HepG2 (cell line): ENCODE results near the gene UMPS. TPM values are rescaled to one million over a fixed set of nuclear protein-coding genes. Genes with fewer than 3 reads are reported as not detected.

Source experiments
- DPF2 ChIP-seq: sonication (generic); formaldehyde crosslinking; IDR thresholded peaks from 2 replicates; pipeline ENCODE4 v1.4.0; 2020; ENCODE audit warnings: mild to moderate bottlenecking, low read depth, missing genetic modification reagents, borderline replicate concordance
- FOXM1 ChIP-seq: sonication (generic); formaldehyde crosslinking; IDR thresholded peaks from 2 replicates; pipeline ENCODE4 v1.5.0; 2020; ENCODE audit warnings: missing genetic modification reagents
- MYNN ChIP-seq: sonication (generic); formaldehyde crosslinking; IDR thresholded peaks from 2 replicates; pipeline ENCODE4 v1.4.0; 2020; ENCODE audit warnings: mild to moderate bottlenecking, low read depth, missing genetic modification reagents
- SAFB2 ChIP-seq: sonication (generic); formaldehyde crosslinking; IDR thresholded peaks from 2 replicates; pipeline ENCODE4 v1.5.1; 2020; ENCODE audit warnings: missing genetic modification reagents, low read depth, mild to moderate bottlenecking, borderline replicate concordance
- SP140L ChIP-seq: sonication (generic); formaldehyde crosslinking; IDR thresholded peaks from 2 replicates; pipeline ENCODE4 v1.4.0; 2020; ENCODE audit warnings: missing genetic modification reagents, borderline replicate concordance
- TGIF2 ChIP-seq: IDR thresholded peaks from 2 replicates; pipeline ENCODE4 v1.6.1; 2016; ENCODE audit warnings: control low read depth, missing compliant biosample characterization
- ZBTB42 ChIP-seq: sonication (generic); formaldehyde crosslinking; IDR thresholded peaks from 2 replicates; pipeline ENCODE4 v1.5.0; 2020; ENCODE audit warnings: mild to moderate bottlenecking, missing genetic modification reagents
- ZC3H13 ChIP-seq: sonication (generic); formaldehyde crosslinking; IDR thresholded peaks from 2 replicates; pipeline ENCODE4 v1.8.1; 2023; ENCODE audit warnings: mild to moderate bottlenecking, missing genetic modification reagents, moderate library complexity
- ZNF441 ChIP-seq: sonication (generic); formaldehyde crosslinking; IDR thresholded peaks from 2 replicates; pipeline ENCODE4 v1.7.0; 2021; ENCODE audit warnings: missing genetic modification reagents, borderline replicate concordance
- ZNF747 ChIP-seq: sonication (generic); formaldehyde crosslinking; IDR thresholded peaks from 2 replicates; pipeline ENCODE4 v1.8.1; 2023; ENCODE audit warnings: missing genetic modification reagents, mild to moderate bottlenecking, borderline replicate concordance
- ZNF788 ChIP-seq: sonication (generic); formaldehyde crosslinking; IDR thresholded peaks from 2 replicates; pipeline ENCODE4 v1.5.0; 2020; ENCODE audit warnings: mild to moderate bottlenecking, missing genetic modification reagents, borderline replicate concordance
- ZSCAN22 ChIP-seq: sonication (generic); formaldehyde crosslinking; IDR thresholded peaks from 2 replicates; pipeline ENCODE4 v1.4.0; 2020; ENCODE audit warnings: mild to moderate bottlenecking, missing genetic modification reagents
- polyA plus RNA-seq, 8 experiments: library from polyadenylated mRNA; depleted of rRNA in 3 of 8; stranded (reverse) in 7 of 8; unstranded in 1 of 8; fragments of >200 nt; fragmentation: Illumina TruSeq in 4 of 8; extraction: Trizol in 4 of 8; gene quantifications; 2 replicates each; pipeline versions ENCODE4 v1.2.1 to v1.2.3, GENCODE V29; 2011 to 2016; ENCODE audit warnings: low read depth in 4 of 8, missing spikeins in 1 of 8, mixed read lengths in 1 of 8; ENCODE audit not compliant: insufficient read depth in 1 of 8
- total RNA-seq, 5 experiments: library from RNA; depleted of rRNA; stranded (reverse); fragments of >200 nt; fragmentation: Illumina TruSeq; extraction: Trizol; gene quantifications; 2 replicates each; pipeline ENCODE4 v1.2.3, GENCODE V29; 2016; ENCODE audit warnings: low read depth in 1 of 5
- TF ChIP-seq, protein P1 (sequence below): conservative IDR thresholded peaks from 2 replicates; pipeline ENCODE4 v1.6.1; 2018; ENCODE audit warnings: missing genetic modification reagents
- TF ChIP-seq, protein P2 (sequence below): sonication (generic); formaldehyde crosslinking; IDR thresholded peaks from 2 replicates; pipeline ENCODE4 v1.8.1; 2023; ENCODE audit warnings: mild to moderate bottlenecking, missing genetic modification reagents
- TF ChIP-seq, protein P3 (sequence below): IDR thresholded peaks from 2 replicates; pipeline ENCODE4 v1.6.1; 2016; ENCODE audit warnings: low read depth, missing genetic modification reagents, missing compliant biosample characterization
- TF ChIP-seq, protein P4 (sequence below): sonication (generic); formaldehyde crosslinking; IDR thresholded peaks from 2 replicates; pipeline ENCODE4 v1.8.1; 2023; ENCODE audit warnings: mild to moderate bottlenecking, missing genetic modification reagents, borderline replicate concordance

Gene UMPS
- total and polyA plus RNA-seq, 2 of the 13 experiments (the other 11 are each of a cell fraction or from before 2014, with no cell fraction given) = 52.7 to 74.2 TPM

DNA sequence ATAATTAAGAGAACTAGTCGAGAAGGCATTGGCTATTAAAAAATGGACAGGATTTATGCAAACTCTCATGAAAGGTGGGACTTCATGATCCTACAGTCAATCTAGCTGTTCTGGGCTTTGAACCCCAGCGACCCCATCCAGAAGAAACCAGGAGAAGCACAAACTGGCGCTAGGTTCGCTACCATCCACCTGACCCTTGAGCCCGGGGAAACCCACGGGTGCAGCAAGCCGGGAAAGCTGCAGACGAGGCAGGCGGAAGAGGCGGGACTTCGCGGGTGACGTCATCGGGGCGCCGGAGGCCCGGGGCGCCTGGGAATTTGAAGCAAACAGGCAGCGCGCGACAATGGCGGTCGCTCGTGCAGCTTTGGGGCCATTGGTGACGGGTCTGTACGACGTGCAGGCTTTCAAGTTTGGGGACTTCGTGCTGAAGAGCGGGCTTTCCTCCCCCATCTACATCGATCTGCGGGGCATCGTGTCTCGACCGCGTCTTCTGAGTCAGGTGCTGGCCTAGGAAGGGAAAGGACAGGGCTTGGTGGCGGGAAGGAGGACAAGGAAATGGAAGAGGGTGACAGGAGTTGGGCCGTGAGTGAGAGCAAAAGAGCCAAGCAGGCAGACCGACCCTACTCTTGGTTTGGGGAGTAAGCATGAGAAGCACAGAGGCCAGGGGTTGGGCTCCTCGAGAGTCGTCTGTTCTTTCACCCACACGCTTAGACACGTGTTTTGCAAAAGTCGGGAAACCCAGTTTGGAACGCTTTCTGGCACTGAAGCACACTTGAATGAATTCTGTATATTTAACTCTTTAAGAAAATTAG is at the start of gene UMPS (continued):
- TF ChIP-seq, protein P1, sequence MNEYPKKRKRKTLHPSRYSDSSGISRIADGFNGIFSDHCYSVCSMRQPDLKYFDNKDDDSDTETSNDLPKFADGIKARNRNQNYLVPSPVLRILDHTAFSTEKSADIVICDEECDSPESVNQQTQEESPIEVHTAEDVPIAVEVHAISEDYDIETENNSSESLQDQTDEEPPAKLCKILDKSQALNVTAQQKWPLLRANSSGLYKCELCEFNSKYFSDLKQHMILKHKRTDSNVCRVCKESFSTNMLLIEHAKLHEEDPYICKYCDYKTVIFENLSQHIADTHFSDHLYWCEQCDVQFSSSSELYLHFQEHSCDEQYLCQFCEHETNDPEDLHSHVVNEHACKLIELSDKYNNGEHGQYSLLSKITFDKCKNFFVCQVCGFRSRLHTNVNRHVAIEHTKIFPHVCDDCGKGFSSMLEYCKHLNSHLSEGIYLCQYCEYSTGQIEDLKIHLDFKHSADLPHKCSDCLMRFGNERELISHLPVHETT (CRISPR knock-in tag) = peak; percentile 45; the same call in 1 of the 2 replicates
- TF ChIP-seq, protein P2, sequence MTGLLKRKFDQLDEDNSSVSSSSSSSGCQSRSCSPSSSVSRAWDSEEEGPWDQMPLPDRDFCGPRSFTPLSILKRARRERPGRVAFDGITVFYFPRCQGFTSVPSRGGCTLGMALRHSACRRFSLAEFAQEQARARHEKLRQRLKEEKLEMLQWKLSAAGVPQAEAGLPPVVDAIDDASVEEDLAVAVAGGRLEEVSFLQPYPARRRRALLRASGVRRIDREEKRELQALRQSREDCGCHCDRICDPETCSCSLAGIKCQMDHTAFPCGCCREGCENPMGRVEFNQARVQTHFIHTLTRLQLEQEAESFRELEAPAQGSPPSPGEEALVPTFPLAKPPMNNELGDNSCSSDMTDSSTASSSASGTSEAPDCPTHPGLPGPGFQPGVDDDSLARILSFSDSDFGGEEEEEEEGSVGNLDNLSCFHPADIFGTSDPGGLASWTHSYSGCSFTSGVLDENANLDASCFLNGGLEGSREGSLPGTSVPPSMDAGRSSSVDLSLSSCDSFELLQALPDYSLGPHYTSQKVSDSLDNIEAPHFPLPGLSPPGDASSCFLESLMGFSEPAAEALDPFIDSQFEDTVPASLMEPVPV (CRISPR knock-in tag) = peak; percentile 43; the same call in 1 of the 2 replicates
- 0 out of 2 replicates have a peak, but pooled peaks have one; percentile 57 for TF ChIP-seq SAFB2 (CRISPR knock-in tag)
- TF ChIP-seq ZSCAN22 (CRISPR knock-in tag) = peak; percentile 29; the same call in 1 of the 2 replicates
- 0 out of 2 replicates have a peak, but pooled peaks have one; percentile 25 for TF ChIP-seq FOXM1
- TF ChIP-seq ZNF441 (CRISPR knock-in tag) = no peak; the same call in 1 of the 2 replicates
- peak; percentile 32; the same call in 1 of the 2 replicates for TF ChIP-seq SP140L
- TF ChIP-seq ZNF788 (CRISPR knock-in tag) = peak; percentile 92; the same call in 1 of the 2 replicates
- TF ChIP-seq, protein P3, sequence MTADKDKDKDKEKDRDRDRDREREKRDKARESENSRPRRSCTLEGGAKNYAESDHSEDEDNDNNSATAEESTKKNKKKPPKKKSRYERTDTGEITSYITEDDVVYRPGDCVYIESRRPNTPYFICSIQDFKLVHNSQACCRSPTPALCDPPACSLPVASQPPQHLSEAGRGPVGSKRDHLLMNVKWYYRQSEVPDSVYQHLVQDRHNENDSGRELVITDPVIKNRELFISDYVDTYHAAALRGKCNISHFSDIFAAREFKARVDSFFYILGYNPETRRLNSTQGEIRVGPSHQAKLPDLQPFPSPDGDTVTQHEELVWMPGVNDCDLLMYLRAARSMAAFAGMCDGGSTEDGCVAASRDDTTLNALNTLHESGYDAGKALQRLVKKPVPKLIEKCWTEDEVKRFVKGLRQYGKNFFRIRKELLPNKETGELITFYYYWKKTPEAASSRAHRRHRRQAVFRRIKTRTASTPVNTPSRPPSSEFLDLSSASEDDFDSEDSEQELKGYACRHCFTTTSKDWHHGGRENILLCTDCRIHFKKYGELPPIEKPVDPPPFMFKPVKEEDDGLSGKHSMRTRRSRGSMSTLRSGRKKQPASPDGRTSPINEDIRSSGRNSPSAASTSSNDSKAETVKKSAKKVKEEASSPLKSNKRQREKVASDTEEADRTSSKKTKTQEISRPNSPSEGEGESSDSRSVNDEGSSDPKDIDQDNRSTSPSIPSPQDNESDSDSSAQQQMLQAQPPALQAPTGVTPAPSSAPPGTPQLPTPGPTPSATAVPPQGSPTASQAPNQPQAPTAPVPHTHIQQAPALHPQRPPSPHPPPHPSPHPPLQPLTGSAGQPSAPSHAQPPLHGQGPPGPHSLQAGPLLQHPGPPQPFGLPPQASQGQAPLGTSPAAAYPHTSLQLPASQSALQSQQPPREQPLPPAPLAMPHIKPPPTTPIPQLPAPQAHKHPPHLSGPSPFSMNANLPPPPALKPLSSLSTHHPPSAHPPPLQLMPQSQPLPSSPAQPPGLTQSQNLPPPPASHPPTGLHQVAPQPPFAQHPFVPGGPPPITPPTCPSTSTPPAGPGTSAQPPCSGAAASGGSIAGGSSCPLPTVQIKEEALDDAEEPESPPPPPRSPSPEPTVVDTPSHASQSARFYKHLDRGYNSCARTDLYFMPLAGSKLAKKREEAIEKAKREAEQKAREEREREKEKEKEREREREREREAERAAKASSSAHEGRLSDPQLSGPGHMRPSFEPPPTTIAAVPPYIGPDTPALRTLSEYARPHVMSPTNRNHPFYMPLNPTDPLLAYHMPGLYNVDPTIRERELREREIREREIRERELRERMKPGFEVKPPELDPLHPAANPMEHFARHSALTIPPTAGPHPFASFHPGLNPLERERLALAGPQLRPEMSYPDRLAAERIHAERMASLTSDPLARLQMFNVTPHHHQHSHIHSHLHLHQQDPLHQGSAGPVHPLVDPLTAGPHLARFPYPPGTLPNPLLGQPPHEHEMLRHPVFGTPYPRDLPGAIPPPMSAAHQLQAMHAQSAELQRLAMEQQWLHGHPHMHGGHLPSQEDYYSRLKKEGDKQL (CRISPR knock-in tag) = no peak
- no peak for TF ChIP-seq ZC3H13 (CRISPR knock-in tag)
- peak; percentile 34; the same call in 1 of the 2 replicates for TF ChIP-seq ZBTB42 (CRISPR knock-in tag)
- no peak; the same call in 1 of the 2 replicates for TF ChIP-seq MYNN (CRISPR knock-in tag)
- peak; percentile 81; the same call in 1 of the 2 replicates for TF ChIP-seq ZNF747
- TF ChIP-seq, protein P4, sequence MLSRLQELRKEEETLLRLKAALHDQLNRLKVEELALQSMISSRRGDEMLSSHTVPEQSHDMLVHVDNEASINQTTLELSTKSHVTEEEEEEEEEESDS (CRISPR knock-in tag) = no peak
- no peak for TF ChIP-seq DPF2
- TF ChIP-seq TGIF2 (CRISPR knock-in tag) = peak; percentile 64
